Aorta (tissue), 5 donors: ENCODE results near the gene MTHFD1L. TPM values are rescaled to one million over a fixed set of nuclear protein-coding genes. Genes with fewer than 3 reads are reported as not detected.

Experiments used
- ATAC-seq: fragments of 200-7000 bp; cut with Tn5 transposase; one replicate; pipeline ENCODE4 v1.9.1; 2022; ENCODE audit warnings: moderate library complexity; ENCODE audit not compliant: low FRiP score
- DNase-seq, 2 donors: peaks; one replicate each; pipeline ENCODE4 v3.0.0-alpha.2; 2020
- H3K27ac ChIP-seq, 2 donors: one replicate each; pipeline ENCODE4 v1.5.1; 2013; ENCODE audit warnings: low read length in 2 of 2, mild to moderate bottlenecking in 2 of 2, moderate library complexity in 2 of 2, control low read depth in 1 of 2, inconsistent platforms in 1 of 2, low read depth in 1 of 2
- H3K27me3 ChIP-seq, 2 donors: one replicate each; pipeline ENCODE4 v1.6.1; 2013; ENCODE audit warnings: control low read depth in 1 of 2, low read length in 1 of 2, mild to moderate bottlenecking in 1 of 2, moderate library complexity in 1 of 2; ENCODE audit not compliant: insufficient read depth in 2 of 2, control insufficient read depth in 1 of 2
- H3K36me3 ChIP-seq, 2 donors: one replicate each; pipeline ENCODE4 v1.6.1; 2013; ENCODE audit warnings: control low read depth in 1 of 2, low read length in 1 of 2, mild to moderate bottlenecking in 1 of 2; ENCODE audit not compliant: insufficient read depth in 2 of 2, control insufficient read depth in 1 of 2
- H3K4me1 ChIP-seq, 2 donors: one replicate each; pipeline ENCODE4 v1.6.1; 2013; ENCODE audit warnings: low read length in 2 of 2, control low read depth in 1 of 2, mild to moderate bottlenecking in 1 of 2, moderate library complexity in 1 of 2; ENCODE audit not compliant: insufficient read depth in 2 of 2, control insufficient read depth in 1 of 2
- H3K4me3 ChIP-seq, 2 donors: one replicate each; pipeline ENCODE4 v1.5.1; 2013; ENCODE audit warnings: low read length in 2 of 2, control low read depth in 1 of 2, mild to moderate bottlenecking in 1 of 2
- H3K9me3 ChIP-seq: one replicate; pipeline ENCODE4 v1.6.1; 2013; ENCODE audit warnings: mild to moderate bottlenecking, low read length; ENCODE audit not compliant: control insufficient read depth
- WGBS, 2 donors: extraction: QIAGEN DNeasy Blood & Tissue Kit; methylation state at CpG; one replicate each; pipeline ENCODE4 v1.1.7; 2013; 5-methylcytosine and 5-hydroxymethylcytosine counted together
- intact Hi-C, 2 donors: fragments of 100-400 bp; cut with DNase I; formaldehyde crosslinking; loops; one replicate each; pipeline versions ENCODE4 v1.14.2 to v1.15.0; 2022
- polyA plus RNA-seq, 2 donors: library from polyadenylated mRNA; stranded (reverse); fragments of 200-250 nt; gene quantifications; one replicate each; pipeline ENCODE4 v1.2.3, GENCODE V29; 2013
- total RNA-seq, 2 donors: library from RNA; stranded (reverse); fragmentation: NEBNext Ultra II Directional; extraction: Animal tissue kit (Norgen Biotek cat#: 25700); gene quantifications; one replicate each; pipeline ENCODE4 v1.2.1, GENCODE V29; 2021
- donor health status: healthy with polysubstance abuse.
- donor health status: Bipolar disorder and iron deficiency.
- donor health status: DM: no; HTN: no; CAD: no.
- donor health status: DM: no; HTN: no; CAD: no.
- donor health status: DM: yes; HTN: yes; CAD: no.

MTHFD1L gene
- total and polyA plus RNA-seq, 4 donors, result 20.4 to 65.8 (median 55.7) TPM

DNA sequence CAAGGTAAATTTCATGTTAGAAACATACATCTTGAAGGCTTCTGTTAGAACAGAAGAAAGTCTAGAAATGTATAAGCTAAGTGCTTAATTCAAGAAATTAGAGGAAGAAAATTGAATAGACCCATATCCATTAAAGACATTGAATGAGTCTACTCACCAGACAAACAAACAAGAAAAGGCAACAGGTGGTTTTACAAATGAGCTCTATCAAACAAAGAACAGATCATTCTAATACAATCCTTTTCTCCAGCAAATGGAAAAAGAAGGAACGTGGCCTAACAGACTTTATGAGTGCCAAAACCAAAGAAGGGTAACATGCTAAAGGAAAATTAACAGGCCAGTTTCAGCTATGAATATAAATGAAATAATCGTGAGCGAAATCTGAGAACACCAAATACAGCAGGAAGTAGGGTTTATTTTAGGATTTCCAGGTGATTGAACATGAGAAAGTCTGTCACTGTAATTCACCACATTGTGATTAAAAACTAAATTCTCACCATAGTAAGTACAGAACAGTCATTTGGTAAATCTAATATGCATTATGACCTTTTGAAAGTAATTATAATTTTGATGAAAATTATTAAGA, 22.6 kb downstream of the MTHFD1L start:
- H3K4me1 ChIP-seq, result no peaks in the 10 kb centered on the region
- ATAC-seq (no peak), DNase-seq (no peak)
- intact Hi-C loops, result no loop called here
- no peaks in the 10 kb centered on the region for H3K9me3 ChIP-seq
- no peak overlapping the region for H3K4me3 ChIP-seq
- H3K27me3 ChIP-seq, result no peaks in the 10 kb centered on the region
- peaks cover 0 to 3% of the 10 kb centered on the region in 2 donors for H3K36me3 ChIP-seq
- no peak overlapping the region for H3K27ac ChIP-seq
- 29 to 42% methylated on average over 3 of the region's 3 CpGs for WGBS, 2 donors

DNA sequence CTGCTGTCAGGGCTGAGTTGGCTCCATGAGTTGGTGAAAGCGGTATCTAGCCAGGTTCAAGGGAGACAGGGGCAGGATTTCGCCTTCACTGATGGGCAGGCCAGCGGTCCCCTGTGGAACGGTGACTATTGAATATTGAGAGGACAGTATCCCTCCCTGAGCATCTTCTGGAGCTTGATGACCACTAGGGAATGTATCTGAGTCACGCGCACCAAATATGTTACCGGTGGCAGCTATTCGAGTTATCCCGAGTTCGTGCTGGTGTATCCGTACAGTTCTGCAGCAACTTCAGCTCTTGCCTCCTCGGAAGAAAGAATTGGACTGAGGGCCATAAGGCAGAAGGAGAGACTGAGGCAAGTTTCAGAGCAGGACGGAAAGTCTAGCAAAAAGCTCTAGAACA, 24.8 kb downstream of the MTHFD1L start:
- Histone ChIP-seq H3K36me3 (peaks cover 0 to 3% of the 10 kb centered on the region in 2 donors), H3K4me1 (no peaks in the 10 kb centered on the region), H3K4me3 (no peak overlapping the region), H3K27ac (no peak overlapping the region), H3K27me3 (no peaks in the 10 kb centered on the region), H3K9me3 (no peaks in the 10 kb centered on the region)
- 55 to 69% methylated on average over 13 of the region's 13 CpGs for WGBS, 2 donors
- intact Hi-C loops, result loop anchor here (2.0 to 10.0 kb wide), 4 partner anchors 94 to 442 kb away; partner anchors contain the start of gene AKAP12 (in 1 of the 2)
- ATAC-seq, result no peak
- no peak for DNase-seq

DNA sequence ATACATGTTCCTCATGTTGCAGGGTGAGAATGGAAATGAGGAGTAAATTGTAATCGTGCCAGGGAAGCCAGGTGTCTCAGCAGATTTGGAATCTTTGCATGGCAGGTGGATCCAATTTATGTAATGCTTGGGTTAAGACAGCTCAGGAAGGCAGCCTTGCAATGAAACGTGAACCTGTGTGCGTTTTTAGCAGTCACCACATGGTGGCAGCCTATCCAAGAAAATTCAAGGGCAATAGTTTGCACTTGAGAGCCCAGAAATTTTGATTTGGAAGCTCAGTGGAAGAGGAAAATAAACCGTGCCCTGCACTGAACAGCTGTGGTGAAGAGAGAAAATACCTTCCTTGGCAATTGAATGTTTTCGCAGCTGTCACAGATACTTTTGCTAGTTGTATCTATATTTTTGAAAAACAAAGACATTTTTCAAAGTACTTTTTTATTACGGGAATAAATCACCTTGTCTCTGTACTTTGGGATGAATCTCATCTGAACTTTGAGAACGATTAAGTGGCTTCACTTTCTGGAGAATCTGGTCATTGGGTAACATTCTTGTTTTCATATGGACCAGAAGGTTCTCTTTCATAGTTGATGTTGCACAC, 26.5 kb downstream of the MTHFD1L start:
- H3K36me3 ChIP-seq, result peaks cover 3% of the 10 kb centered on the region in 2 donors
- DNase-seq (peak in 1 of 2 donors; percentile 61), ATAC-seq (peak; percentile 87)
- H3K27ac ChIP-seq, result no peak overlapping the region
- H3K4me3 ChIP-seq, result no peak overlapping the region
- 9 to 11% methylated on average over 7 of the region's 7 CpGs for WGBS, 2 donors
- intact Hi-C loops, result loop anchor here (2.0 to 10.0 kb wide), 4 partner anchors 93 to 440 kb away; partner anchors contain the start of gene AKAP12 (in 1 of the 2)
- H3K27me3 ChIP-seq, result no peaks in the 10 kb centered on the region
- no peaks in the 10 kb centered on the region for H3K9me3 ChIP-seq
- no peaks in the 10 kb centered on the region for H3K4me1 ChIP-seq

DNA sequence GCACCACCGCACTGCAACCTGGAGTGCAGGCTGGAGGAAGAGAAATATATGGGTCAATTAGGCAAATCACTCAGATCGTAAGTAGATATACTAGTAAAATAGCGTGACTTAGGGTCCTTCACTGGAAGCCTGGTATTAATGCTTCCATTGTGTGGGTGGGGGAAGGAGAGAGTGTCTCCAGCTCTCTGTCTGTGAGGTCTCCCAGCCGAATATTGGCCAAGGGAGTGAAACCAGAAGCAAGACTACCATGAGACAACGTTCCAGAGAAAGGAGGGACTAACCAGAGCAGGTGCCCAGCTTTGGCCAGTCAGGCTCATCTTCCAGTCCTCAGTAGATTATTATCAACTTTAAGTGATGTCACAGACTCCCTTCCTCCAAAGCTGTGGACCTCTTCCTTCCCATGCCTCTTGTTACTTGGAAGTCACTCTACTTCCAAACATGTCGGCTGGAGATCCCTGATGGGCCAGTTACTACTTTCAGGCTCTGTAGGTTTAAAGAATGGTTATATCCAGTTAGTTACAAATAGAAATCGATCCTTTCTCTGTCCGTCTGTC, 28.8 kb downstream of the MTHFD1L start:
- no peak overlapping the region for H3K27ac ChIP-seq
- H3K4me1 ChIP-seq, result no peaks in the 10 kb centered on the region
- intact Hi-C loops, result loop anchor here (5.0 to 10.0 kb wide), 3 partner anchors 91 to 438 kb away; partner anchors contain the start of gene AKAP12 (in 1 of the 2)
- WGBS, 2 donors, result 86 to 87% methylated on average over 8 of the region's 8 CpGs
- no peak for ATAC-seq
- DNase-seq, result no peak
- no peaks in the 10 kb centered on the region for H3K27me3 ChIP-seq
- H3K9me3 ChIP-seq, result no peaks in the 10 kb centered on the region
- peaks cover 0 to 5% of the 10 kb centered on the region in 2 donors for H3K36me3 ChIP-seq
- no peak overlapping the region for H3K4me3 ChIP-seq

DNA sequence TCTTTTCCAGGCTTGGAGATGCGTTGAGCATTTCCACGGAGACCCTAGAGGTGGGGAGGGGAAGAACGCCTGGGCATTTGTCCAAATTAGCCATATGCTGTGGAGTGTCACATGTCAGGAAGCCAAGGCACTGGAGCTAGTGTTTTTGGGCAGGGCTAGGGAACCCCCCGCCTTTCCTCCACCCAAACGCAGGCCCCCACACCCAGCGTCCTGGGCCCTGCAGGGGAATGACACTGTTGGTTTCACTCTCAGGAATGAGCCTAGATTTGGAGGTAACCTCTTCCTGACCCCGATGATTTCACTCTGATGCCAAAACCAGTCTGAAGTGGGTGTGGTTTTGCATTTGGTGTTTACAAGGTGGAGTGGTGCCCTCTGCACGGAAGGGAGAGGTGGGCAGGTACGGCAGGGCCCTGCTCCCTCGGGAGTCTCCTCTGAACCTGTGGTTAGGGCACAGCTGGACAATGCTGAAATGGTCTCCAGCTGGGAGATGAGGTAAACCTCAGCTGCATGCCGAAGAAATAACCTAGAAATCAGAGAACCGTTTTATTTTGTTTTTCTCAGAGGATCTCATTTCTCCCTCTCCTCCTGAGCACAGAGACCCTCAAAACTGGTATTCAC, 29.5 kb downstream of the MTHFD1L start:
- WGBS, 2 donors, result 41 to 44% methylated on average over 12 of the region's 12 CpGs
- Histone ChIP-seq H3K27ac (no peak overlapping the region), H3K27me3 (no peaks in the 10 kb centered on the region), H3K9me3 (no peaks in the 10 kb centered on the region), H3K4me3 (no peak overlapping the region), H3K4me1 (no peaks in the 10 kb centered on the region), H3K36me3 (peaks cover 0 to 5% of the 10 kb centered on the region in 2 donors)
- intact Hi-C loops, result loop anchor here (5.0 to 10.0 kb wide), 3 partner anchors 90 to 437 kb away; partner anchors contain the start of gene AKAP12 (in 1 of the 2)
- no peak for ATAC-seq
- DNase-seq, result no peak

DNA sequence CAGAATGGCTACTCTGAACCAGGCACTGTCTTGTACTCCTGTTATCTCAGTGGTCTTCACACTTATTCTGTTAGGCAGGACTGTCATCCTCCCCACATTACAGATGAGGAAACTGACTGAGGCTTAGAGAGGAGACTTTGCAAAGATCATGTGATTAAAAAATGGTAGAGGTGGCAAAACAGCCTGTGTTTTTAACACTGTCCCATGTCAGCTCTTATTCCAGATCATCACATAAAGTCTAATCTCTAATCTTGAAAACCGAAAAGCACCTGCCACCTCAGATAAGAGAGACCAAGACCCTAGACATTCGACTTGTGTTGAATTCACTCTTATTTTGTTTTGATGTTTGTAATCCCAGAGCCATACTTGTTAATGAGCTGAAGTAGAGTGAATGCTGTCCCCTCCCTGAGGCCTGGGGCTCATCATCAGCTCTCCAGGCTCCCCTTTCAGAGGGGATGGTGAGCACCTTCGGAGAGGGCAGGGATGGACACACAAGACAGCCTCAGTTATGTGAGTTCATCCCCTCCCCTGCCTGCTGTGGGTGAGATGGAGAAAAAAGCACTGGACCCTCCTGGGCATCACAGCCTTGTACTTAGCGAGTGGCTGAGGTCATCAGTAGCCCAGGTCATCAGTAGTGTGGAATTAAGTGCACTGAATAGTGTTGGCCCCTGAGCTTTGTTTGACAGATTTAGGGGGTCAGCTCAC, 30.6 kb downstream of the MTHFD1L start:
- 69 to 70% methylated on average over 4 of the region's 4 CpGs for WGBS, 2 donors
- intact Hi-C loops, result loop anchor here in 1 of 2 donors (10.0 kb wide), 2 partner anchors 89 to 339 kb away; partner anchors contain the start of gene AKAP12
- no peak for DNase-seq

DNA sequence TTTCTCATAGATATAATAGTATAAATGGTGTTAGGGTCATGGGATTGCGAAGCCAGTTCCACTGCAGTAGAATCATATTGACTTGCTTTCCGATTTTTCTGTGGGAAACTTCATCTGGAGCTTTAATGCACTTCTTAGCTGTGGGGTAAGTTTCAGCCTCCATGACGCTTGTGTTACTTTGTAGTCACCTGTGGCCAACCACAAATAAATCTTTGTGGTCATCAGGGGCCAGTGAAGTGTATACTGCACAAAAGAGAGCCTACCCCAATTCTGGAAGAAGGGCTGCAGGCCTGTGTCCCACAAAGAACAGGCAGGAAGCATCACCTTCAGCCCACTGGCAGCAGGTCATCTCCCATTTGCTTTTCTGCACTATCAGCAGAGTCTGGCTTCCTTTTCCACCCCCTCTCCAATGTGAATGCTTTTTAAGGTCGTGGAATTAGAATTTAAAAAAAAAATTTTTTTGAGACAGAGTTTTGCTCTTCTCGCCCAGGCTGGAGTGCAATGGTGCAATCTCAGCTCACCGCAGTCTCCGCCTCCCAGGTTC, 32.0 kb downstream of the MTHFD1L start:
- whole genome bisulfite sequencing, 2 donors, result 84 to 88% methylated on average over 7 of the region's 7 CpGs
- intact Hi-C loops, result loop anchor here in 1 of 2 donors (10.0 kb wide), 2 partner anchors 87 to 337 kb away; partner anchors contain the start of gene AKAP12
- Histone ChIP-seq H3K4me1 (no peaks in the 10 kb centered on the region), H3K4me3 (no peak overlapping the region), H3K27ac (no peak overlapping the region), H3K9me3 (no peaks in the 10 kb centered on the region), H3K36me3 (peaks cover 0 to 5% of the 10 kb centered on the region in 2 donors), H3K27me3 (no peaks in the 10 kb centered on the region)
- ATAC-seq (no peak), DNase-seq (no peak)

More for the DNA sequence above, 30.6 kb downstream of the MTHFD1L start:
- Histone ChIP-seq H3K4me1 (no peaks in the 10 kb centered on the region), H3K27me3 (no peaks in the 10 kb centered on the region), H3K9me3 (no peaks in the 10 kb centered on the region), H3K27ac (no peak overlapping the region), H3K36me3 (peaks cover 0 to 5% of the 10 kb centered on the region in 2 donors), H3K4me3 (no peak overlapping the region)
- ATAC-seq, result no peak
